ENCODE data around the gene CHAC1.

Gene CHAC1

GRCh38 chr15:40925495-40925862 lies 27.8 kb upstream of the CHAC1 start:
- Histone ChIP-seq H2BK5ac (ENCODE audit: low read depth, low read length, poor library complexity) (no peak overlapping the region), H3K4me2 (ENCODE audit: low read length) (peak overlapping the region; percentile 50), H3K36me3 (ENCODE audit: control insufficient read depth in 1 of 2, insufficient read depth in 2 of 2, low read length in 2 of 2) (no peaks in the 10 kb centered on the region), H3K9ac (ENCODE audit: low read length) (no peak overlapping the region), H2BK12ac (ENCODE audit: low read length) (no peak overlapping the region), H3K79me1 (ENCODE audit: low read length) (no peaks in the 10 kb centered on the region), H3K79me2 (ENCODE audit: control insufficient read depth, insufficient read depth, low read length, poor library complexity) (no peaks in the 10 kb centered on the region), H2AFZ (ENCODE audit: insufficient read depth, low read length, poor library complexity) (no peak overlapping the region), H3K4me3 (ENCODE audit: low read depth, low read length) (no peak overlapping the region), H4K12ac (ENCODE audit: low read depth, low read length) (no peak overlapping the region), H3K27ac (ENCODE audit: low read depth, low read length) (no peak overlapping the region), H3K9me3 (ENCODE audit: insufficient read depth, low read depth, low read length) (peaks cover 5% of the 10 kb centered on the region), H3K18ac (ENCODE audit: low read length) (no peak overlapping the region), H3K14ac (ENCODE audit: low read length) (no peak overlapping the region), H2BK120ac (ENCODE audit: insufficient read depth, low read length, poor library complexity) (no peak overlapping the region), H4K8ac (ENCODE audit: low read depth, low read length) (no peak overlapping the region), H2AK5ac (ENCODE audit: low read length) (no peak overlapping the region), H3K4ac (ENCODE audit: low read depth, low read length) (no peak overlapping the region), H3K4me1 (ENCODE audit: control insufficient read depth in 1 of 2, insufficient read depth in 2 of 2, low read length in 2 of 2) (peaks cover 18 to 27% of the 10 kb centered on the region in 2 experiments), H3K27me3 (ENCODE audit: insufficient read depth, low read length) (peaks cover 72% of the 10 kb centered on the region), H3K23ac (ENCODE audit: low read length) (no peak overlapping the region), H4K91ac (ENCODE audit: low read depth, low read length) (no peak overlapping the region)
- no CpG with 5 or more reads among the region's 30 CpGs for WGBS (ENCODE audit: extremely low coverage, insufficient coverage, insufficient read length)
- no peak for DNase-seq

- DNase-seq = no peak
- Histone ChIP-seq H2BK5ac (ENCODE audit: low read depth, low read length, poor library complexity) (no peak overlapping the region), H3K36me3 (ENCODE audit: control insufficient read depth in 1 of 2, insufficient read depth in 2 of 2, low read length in 2 of 2) (no peaks in the 10 kb centered on the region), H2BK120ac (ENCODE audit: insufficient read depth, low read length, poor library complexity) (no peak overlapping the region), H4K12ac (ENCODE audit: low read depth, low read length) (no peak overlapping the region), H3K18ac (ENCODE audit: low read length) (no peak overlapping the region), H3K4me2 (ENCODE audit: low read length) (peak overlapping the region; percentile 50), H3K4me1 (ENCODE audit: control insufficient read depth in 1 of 2, insufficient read depth in 2 of 2, low read length in 2 of 2) (peaks cover 18 to 28% of the 10 kb centered on the region in 2 experiments), H3K23ac (ENCODE audit: low read length) (no peak overlapping the region), H3K4me3 (ENCODE audit: low read depth, low read length) (peak overlapping the region; percentile 21), H3K9ac (ENCODE audit: low read length) (no peak overlapping the region), H2BK12ac (ENCODE audit: low read length) (no peak overlapping the region), H2AK5ac (ENCODE audit: low read length) (no peak overlapping the region), H3K79me2 (ENCODE audit: control insufficient read depth, insufficient read depth, low read length, poor library complexity) (no peaks in the 10 kb centered on the region), H3K14ac (ENCODE audit: low read length) (no peak overlapping the region), H3K27me3 (ENCODE audit: insufficient read depth, low read length) (peaks cover 72% of the 10 kb centered on the region), H2AFZ (ENCODE audit: insufficient read depth, low read length, poor library complexity) (no peak overlapping the region), H3K27ac (ENCODE audit: low read depth, low read length) (no peak overlapping the region), H3K79me1 (ENCODE audit: low read length) (no peaks in the 10 kb centered on the region), H4K91ac (ENCODE audit: low read depth, low read length) (no peak overlapping the region), H3K4ac (ENCODE audit: low read depth, low read length) (no peak overlapping the region), H4K8ac (ENCODE audit: low read depth, low read length) (no peak overlapping the region), H3K9me3 (ENCODE audit: insufficient read depth, low read depth, low read length) (peaks cover 3% of the 10 kb centered on the region)
- no CpG with 5 or more reads among the region's 61 CpGs for WGBS (ENCODE audit: extremely low coverage, insufficient coverage, insufficient read length)
Measured at GRCh38 chr15:40925863-40926658, 27.2 kb upstream of the CHAC1 start.

GRCh38 chr15:40926659-40927494 lies 26.4 kb upstream of the CHAC1 start:
- no peak for DNase-seq
- Histone ChIP-seq H2AK5ac (ENCODE audit: low read length) (no peak overlapping the region), H3K79me2 (ENCODE audit: control insufficient read depth, insufficient read depth, low read length, poor library complexity) (no peaks in the 10 kb centered on the region), H3K9ac (ENCODE audit: low read length) (no peak overlapping the region), H3K18ac (ENCODE audit: low read length) (no peak overlapping the region), H2BK12ac (ENCODE audit: low read length) (no peak overlapping the region), H3K4me2 (ENCODE audit: low read length) (peak overlapping the region; percentile 50), H3K9me3 (ENCODE audit: insufficient read depth, low read depth, low read length) (peaks cover 3% of the 10 kb centered on the region), H4K91ac (ENCODE audit: low read depth, low read length) (no peak overlapping the region), H3K79me1 (ENCODE audit: low read length) (no peaks in the 10 kb centered on the region), H3K23ac (ENCODE audit: low read length) (no peak overlapping the region), H3K4ac (ENCODE audit: low read depth, low read length) (no peak overlapping the region), H4K8ac (ENCODE audit: low read depth, low read length) (no peak overlapping the region), H2BK120ac (ENCODE audit: insufficient read depth, low read length, poor library complexity) (no peak overlapping the region), H3K4me3 (ENCODE audit: low read depth, low read length) (no peak overlapping the region), H2AFZ (ENCODE audit: insufficient read depth, low read length, poor library complexity) (no peak overlapping the region), H3K4me1 (ENCODE audit: control insufficient read depth in 1 of 2, insufficient read depth in 2 of 2, low read length in 2 of 2) (peaks cover 18 to 28% of the 10 kb centered on the region in 2 experiments), H3K27ac (ENCODE audit: low read depth, low read length) (no peak overlapping the region), H2BK5ac (ENCODE audit: low read depth, low read length, poor library complexity) (no peak overlapping the region), H3K27me3 (ENCODE audit: insufficient read depth, low read length) (peaks cover 77% of the 10 kb centered on the region), H4K12ac (ENCODE audit: low read depth, low read length) (no peak overlapping the region), H3K36me3 (ENCODE audit: control insufficient read depth in 1 of 2, insufficient read depth in 2 of 2, low read length in 2 of 2) (no peaks in the 10 kb centered on the region), H3K14ac (ENCODE audit: low read length) (no peak overlapping the region)
- no CpG with 5 or more reads among the region's 33 CpGs for WGBS (ENCODE audit: extremely low coverage, insufficient coverage, insufficient read length)

GRCh38 chr15:40927495-40927872 lies 25.8 kb upstream of the CHAC1 start:
- no peak overlapping the region for H3K14ac ChIP-seq (ENCODE audit: low read length)

More at GRCh38 chr15:40927495-40927872, 25.8 kb upstream of the CHAC1 start:
- no peak overlapping the region for H3K23ac ChIP-seq (ENCODE audit: low read length)
- H3K18ac ChIP-seq (ENCODE audit: low read length) = no peak overlapping the region
- H3K79me1 ChIP-seq (ENCODE audit: low read length) = no peaks in the 10 kb centered on the region
- peaks cover 75% of the 10 kb centered on the region for H3K27me3 ChIP-seq (ENCODE audit: insufficient read depth, low read length)
- WGBS (ENCODE audit: extremely low coverage, insufficient coverage, insufficient read length) = no CpG with 5 or more reads among the region's 24 CpGs
- no peak overlapping the region for H2BK5ac ChIP-seq (ENCODE audit: low read depth, low read length, poor library complexity)
- no peaks in the 10 kb centered on the region for H3K36me3 ChIP-seq (ENCODE audit: control insufficient read depth in 1 of 2, insufficient read depth in 2 of 2, low read length in 2 of 2)
- peaks cover 18 to 28% of the 10 kb centered on the region in 2 experiments for H3K4me1 ChIP-seq (ENCODE audit: control insufficient read depth in 1 of 2, insufficient read depth in 2 of 2, low read length in 2 of 2)
- no peak overlapping the region for H3K4ac ChIP-seq (ENCODE audit: low read depth, low read length)
- no peak overlapping the region for H3K9ac ChIP-seq (ENCODE audit: low read length)
- no peak overlapping the region for H2AK5ac ChIP-seq (ENCODE audit: low read length)
- no peak overlapping the region for H4K12ac ChIP-seq (ENCODE audit: low read depth, low read length)
- H2BK120ac ChIP-seq (ENCODE audit: insufficient read depth, low read length, poor library complexity) = no peak overlapping the region
- no peak overlapping the region for H3K27ac ChIP-seq (ENCODE audit: low read depth, low read length)
- H2AFZ ChIP-seq (ENCODE audit: insufficient read depth, low read length, poor library complexity) = no peak overlapping the region
- H4K8ac ChIP-seq (ENCODE audit: low read depth, low read length) = no peak overlapping the region
- H3K4me2 ChIP-seq (ENCODE audit: low read length) = no peak overlapping the region
- no peak for DNase-seq
- no peak overlapping the region for H3K4me3 ChIP-seq (ENCODE audit: low read depth, low read length)
- peaks cover 3% of the 10 kb centered on the region for H3K9me3 ChIP-seq (ENCODE audit: insufficient read depth, low read depth, low read length)
- H2BK12ac ChIP-seq (ENCODE audit: low read length) = no peak overlapping the region
- H4K91ac ChIP-seq (ENCODE audit: low read depth, low read length) = no peak overlapping the region
- no peaks in the 10 kb centered on the region for H3K79me2 ChIP-seq (ENCODE audit: control insufficient read depth, insufficient read depth, low read length, poor library complexity)

Measured in trophoblast cell (in vitro differentiated cells and primary cell).